H1 (cell line): ENCODE results near the gene TRIM29. TPM values are rescaled to one million over a fixed set of nuclear protein-coding genes. Genes with fewer than 3 reads are reported as not detected.

Experiments
- POLR2A ChIP-seq, 2 experiments: IDR thresholded peaks; 1 replicate in 1 of 2; 2 replicates in 1 of 2; pipeline ENCODE4 v1.6.1; 2011; ENCODE audit warnings: low read depth in 2 of 2, low read length in 2 of 2, mild to moderate bottlenecking in 2 of 2; ENCODE audit errors: control extremely low read depth in 1 of 2
- polyA plus RNA-seq, 7 experiments: library from polyadenylated mRNA; depleted of rRNA in 3 of 7; stranded (reverse) in 5 of 7; unstranded in 2 of 7; fragments of >200 nt in 5 of 7; fragments of 200-250 nt in 2 of 7; gene quantifications; 1 replicate in 5 of 7; 2 replicates in 1 of 7; 4 replicates in 1 of 7; pipeline versions ENCODE4 v1.2.1 to v1.2.3, GENCODE V29; 2011 to 2013; ENCODE audit warnings: missing spikeins in 2 of 7, mixed read lengths in 2 of 7
- total RNA-seq: library from RNA; stranded (reverse); fragmentation: NEBNext Ultra II Directional; extraction: Animal tissue kit (Norgen Biotek cat#: 25700); gene quantifications from 2 replicates; pipeline ENCODE4 v1.2.1, GENCODE V29; 2021

The TRIM29 gene
- total and polyA plus RNA-seq, 2 of the 8 experiments (the other 6 are each of a cell fraction or from before 2014, with no cell fraction given): 0.17 to 0.43 TPM

DNA sequence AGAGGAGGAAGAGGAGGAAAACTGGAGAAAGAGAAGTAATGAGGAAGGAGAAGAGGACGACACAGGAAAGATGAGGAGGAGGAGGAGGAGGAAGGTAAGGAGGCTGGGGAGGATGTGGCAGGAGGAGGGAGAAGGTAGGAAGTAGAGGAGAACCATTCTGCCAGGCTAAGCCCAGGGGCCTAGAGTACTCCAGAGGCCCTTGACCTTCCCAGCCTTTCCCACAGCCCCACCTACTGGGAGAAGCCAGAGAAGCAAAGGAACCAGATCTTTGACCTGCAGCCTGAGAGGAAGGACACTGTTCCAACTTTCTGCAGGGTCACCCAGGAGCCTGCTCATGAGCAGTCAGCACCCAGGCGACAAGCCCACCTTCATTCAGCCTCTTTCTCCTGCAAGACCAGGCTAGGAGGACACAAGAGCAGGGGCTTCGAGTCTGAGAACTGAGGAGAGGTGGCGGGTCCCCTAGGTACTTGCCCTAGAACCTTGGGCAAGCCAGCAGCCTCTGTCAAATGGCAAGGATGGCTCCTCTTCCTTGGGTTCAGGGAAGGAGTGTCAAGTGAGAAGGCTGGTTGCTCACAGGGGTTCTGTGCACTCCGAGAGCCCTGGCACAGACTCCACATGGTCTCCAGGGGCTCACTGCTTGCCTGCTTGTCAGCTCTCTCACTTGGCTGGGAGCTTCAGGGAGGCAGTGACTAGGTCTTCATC is 45.0 kb upstream of the TRIM29 start (continued):
- TF ChIP-seq POLR2A (IDR thresholded peaks at IDR 0.05; ENCODE audit: control extremely low read depth in 1 of 2, low read depth in 2 of 2, low read length in 2 of 2): no peak
